ENCODE measurements around the gene ZNF275.
"Not testable (repeated sequence)": the region's sequence is repeated elsewhere in the genome, so short reads cannot be mapped to it uniquely, and the experiment has no call there.

The ZNF275 gene

GRCh38 chrX:153319295-153320046, 14.5 kb upstream of the ZNF275 start:
- DNase-seq, result no peak

DNA sequence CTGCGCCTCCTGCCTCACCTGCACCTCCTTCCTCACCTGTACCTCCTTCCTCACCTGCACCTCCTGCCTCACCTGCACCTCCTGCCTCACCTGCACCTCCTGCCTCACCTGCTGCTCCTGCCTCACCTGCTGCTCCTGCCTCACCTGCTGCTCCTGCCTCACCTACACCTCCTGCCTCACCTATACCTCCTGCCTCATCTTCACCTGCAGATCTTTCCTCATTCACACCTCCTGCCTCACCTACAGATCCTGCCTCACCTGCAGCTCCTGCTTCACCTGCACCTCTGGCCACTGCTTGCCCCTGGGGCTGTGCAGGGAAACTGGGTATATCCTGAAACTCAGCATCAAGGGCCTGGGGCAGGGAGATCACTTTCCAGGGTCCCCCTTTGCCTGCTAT, 13.9 kb upstream of the ZNF275 start:
- not testable (repeated sequence) for DNase-seq

DNA sequence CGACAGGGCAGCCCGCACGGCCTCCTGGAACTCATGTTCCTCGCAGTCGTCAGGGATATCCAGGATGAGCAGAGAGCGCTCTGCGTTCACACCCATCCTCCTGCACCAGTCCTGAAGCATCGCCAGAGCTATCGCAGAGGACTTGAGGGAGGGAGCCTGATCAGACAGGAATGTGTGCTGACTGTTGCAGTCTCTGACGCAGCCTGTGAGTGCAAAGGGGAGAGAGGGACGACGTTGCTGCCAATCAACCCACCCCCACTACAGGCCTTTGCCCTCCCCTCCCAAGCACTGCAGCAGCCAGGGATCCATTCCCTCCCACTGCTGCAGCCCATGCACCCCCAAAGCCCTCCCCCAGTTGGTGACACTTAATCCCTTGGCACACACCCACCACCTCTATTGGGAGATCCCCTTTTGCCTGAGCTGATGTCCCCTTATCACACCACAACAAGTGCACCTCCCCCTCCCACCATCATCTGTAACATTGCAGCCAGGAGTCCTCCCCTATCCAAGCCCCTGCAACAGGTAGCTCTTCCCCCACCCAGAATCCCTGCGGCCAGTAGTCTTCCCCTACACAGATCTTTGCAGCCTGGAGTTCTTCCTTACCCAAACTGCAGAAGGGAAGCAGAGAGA, 13.3 kb upstream of the ZNF275 start:
- DNase-seq, result no peak

DNA sequence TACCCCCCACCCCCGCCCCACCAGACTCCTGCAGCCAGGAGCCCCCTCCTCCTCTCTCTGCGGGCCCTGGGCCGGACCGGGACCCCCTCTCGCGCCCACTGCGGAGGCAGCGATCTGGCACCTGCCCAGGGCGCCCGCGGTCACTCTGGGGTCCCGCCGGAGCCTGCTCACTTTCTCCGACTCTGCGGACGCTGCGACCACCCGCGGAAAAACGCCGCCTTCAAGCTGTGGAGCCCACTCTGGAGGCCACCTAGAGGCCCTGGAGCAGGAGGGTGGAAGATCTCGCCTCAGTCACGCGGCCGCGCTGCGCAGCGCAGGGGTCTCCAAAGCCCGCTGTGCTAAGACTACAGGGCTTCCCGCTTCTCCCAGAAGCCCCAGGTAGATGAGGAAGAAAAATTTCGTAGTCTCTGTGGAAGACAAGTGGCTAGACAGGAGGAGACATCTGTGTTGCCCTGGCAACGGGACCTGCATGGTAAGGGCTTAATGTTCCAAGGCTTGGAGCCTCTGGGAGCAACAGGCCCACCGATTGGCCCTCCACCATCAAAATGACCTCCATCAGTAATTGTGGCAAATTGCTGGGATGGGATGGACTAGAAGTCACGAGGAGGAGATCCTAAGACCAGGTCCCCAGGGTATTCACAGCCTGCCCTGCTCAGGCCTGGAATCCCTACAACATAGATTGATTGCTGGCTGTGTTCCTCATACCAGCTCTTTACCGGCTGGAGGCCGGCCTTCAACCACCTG, 12.4 kb upstream of the ZNF275 start, which contains the start of gene PNMA6F:
PNMA6F (minus strand) TSS at position 387 of the 744 bp plus-strand sequence. CDS start 1,093 bp downstream, outside the sequence.
- DNase-seq, result no peak

GRCh38 chrX:153327561-153327960, 6.4 kb upstream of the ZNF275 start:
- DNase-seq, result no peak

DNA sequence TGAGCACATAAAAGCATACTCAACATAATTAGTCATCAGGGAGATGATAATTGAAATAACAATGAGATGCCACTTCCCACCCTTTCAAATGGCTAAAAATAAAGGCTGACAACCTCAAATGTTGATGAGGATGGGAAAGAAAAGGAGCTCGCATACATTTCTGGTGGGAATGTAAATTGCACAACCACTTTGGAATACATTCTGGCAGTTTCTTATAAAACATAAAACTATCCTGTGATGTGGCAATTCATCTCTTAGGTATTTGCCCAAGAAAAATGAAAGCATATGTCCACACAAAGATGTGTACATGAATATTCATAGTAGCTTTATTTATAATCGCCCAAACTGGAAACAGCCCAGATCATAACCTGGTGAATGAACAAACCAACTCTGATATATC, 687 bp upstream of the ZNF275 start:
- no peak for DNase-seq

- DNase-seq, result peak; percentile 11 to 14
Observed at GRCh38 chrX:153334654-153335295, 822 bp downstream of the ZNF275 start.

- DNase-seq, result peak; percentile 21
Observed at GRCh38 chrX:153336121-153336894, 2.4 kb downstream of the ZNF275 start.

DNA sequence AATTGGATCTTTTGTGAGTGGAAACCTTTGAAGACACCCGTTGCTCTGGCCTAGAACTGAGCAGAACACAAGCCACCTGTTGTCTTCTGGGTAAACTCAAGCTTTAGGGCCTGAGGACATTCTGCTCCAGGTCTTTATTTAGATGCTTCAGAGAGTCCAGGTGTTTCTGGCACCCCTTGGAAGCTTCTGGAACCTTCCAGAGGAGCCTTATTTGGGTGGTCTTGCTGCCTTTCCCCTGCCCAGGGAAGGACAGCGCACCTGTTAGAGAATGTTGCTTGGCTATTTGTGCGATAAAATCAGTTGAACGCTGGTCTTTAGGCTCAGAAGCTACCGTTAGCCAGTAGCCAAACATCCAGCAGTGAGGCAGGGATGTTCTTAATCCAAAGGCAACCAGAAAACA, 3.0 kb downstream of the ZNF275 start:
- no peak for DNase-seq

DNA sequence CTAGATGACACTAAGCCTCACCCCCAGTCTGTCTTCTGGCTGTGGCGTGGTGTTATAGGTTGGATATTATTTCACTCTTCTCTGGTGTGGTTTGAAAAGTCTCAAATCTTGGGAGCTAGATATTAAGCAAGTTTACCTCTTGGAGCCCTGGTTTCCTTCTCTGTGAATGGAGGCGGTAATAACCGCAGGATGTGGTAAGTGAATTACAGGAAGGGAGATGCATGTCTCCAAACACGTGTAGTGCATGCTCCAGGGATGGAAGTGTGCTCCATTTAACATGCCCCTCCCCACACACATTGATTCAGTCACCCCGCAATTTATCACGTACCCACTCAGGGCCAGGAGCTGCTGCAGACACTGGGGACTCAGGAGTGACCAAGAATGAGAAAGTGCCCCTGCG, 4.9 kb downstream of the ZNF275 start:
- DNase-seq, result no peak

DNA sequence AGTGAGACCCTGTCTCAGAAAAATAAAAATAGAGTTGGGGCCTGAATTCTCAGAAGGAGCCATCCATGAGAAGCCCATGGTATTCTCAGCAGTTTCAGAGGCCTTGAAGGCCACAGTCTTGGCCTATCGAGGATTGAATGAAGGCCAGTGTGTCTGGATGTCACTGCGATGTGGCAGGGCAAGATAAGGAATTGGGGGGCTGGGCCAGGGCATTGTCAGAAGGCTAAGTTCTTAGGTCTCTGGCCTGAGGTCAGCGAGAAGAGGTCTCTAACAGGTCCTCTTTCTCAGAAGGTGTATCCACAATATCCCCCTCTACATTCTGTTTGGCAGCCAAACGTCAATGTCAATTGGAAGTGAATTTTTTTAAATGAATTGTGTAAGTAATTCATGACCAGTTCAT, 5.7 kb downstream of the ZNF275 start:
- DNase-seq, result no peak

DNA sequence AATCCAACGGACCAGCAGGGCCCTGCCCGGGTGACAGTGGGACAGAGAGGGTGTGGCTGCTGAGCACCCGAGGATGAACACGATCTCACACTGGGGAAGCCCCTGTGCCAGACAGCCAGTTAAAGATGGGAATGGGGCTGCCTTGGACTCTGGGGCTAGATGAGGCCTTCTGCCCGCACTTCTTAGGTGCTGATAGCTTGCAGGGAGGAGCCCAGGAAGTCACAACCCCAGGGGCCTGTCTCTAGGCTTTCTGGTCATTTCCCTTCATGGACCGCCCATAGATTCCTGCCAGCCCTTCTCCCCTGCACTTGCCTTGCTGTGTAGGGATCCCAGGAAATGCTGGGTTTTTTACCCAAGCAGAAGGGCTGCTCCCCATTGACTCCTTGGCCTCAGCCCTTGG, 6.2 kb downstream of the ZNF275 start:
- no peak for DNase-seq

GRCh38 chrX:153342762-153343558, 9.0 kb downstream of the ZNF275 start:
- no peak for DNase-seq

GRCh38 chrX:153343674-153344073, 9.7 kb downstream of the ZNF275 start:
- no peak for DNase-seq

GRCh38 chrX:153347530-153347929, 13.6 kb downstream of the ZNF275 start:
- DNase-seq, result no peak

GRCh38 chrX:153348421-153348820, 14.5 kb downstream of the ZNF275 start:
- no peak for DNase-seq

DNA sequence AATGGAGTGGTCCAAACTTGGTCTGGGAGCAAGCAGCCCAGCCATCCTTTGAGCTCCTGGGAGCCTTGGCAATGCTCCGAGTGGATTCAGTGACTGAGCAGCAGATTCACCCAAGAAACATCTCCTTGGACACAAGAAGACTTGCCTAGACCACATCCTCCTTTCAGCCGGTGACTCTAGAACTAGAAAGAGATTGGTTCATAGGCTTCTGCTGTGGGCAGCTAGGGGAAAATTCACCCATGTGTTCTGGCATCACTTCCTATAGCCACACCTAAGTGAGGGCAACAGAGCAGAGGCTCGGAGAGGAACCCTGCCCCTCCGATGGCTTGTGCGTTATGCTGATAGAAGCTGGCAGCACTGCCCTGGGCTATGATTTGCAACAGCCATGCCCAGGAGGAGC, 16.0 kb downstream of the ZNF275 start:
- no peak for DNase-seq

DNA sequence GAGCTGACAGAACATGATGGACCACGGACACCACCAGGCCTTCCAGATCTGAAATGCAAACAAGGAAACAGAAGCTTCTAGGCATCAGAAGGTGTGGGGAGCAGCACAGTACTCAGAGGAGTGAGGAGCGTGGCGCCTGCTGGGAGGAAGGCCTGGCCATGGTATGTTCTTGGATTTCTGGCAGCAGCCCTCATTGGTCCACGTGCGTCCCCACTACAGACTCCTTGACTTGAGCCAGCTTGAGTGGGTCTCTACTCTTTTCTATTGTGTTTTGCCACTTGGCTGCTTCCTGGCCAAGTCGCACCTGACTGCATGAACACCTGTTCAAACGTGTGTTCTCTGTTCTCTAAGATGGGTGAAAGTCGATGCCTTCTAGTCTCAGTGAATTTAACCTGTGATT, 18.0 kb downstream of the ZNF275 start:
- no peak for DNase-seq

DNA sequence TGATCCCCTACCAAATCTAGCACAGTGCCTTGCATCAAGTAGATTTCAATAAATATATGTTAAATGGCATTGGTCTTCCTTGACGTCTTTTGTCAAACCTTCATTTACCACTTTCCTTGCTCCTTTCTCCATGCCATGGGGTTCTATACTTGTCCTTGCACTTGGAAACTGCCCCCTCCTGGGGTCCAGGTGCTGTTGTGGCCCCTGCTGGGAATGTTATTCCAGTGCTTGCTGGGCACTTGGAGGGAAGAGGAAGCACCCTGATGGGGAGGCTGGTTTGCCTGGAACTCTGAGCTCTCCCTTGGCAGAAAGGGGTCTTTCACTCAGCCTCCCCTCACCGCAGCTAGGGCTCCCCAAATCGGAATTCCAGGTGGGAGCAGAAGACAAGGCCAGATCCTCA, 18.9 kb downstream of the ZNF275 start:
- no peak for DNase-seq

DNA sequence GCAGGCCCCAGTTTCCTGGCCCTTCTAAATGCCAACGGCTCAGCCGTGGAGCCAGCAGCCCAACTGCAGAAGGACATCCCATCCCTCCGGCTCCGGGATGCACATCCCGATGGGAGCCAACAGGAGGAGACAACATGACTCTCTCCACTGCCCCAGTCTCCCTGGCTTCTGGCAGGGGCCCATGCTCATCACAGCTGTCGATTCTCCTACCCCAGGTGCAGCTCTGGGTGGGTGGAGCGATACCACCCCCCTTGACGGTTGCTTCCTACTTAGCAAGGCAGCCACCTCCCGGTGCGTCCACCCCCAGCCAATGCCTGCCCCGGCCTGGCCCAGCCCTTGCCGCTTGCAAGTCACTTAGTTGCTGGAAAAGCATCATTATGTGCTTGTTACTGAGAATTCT, 19.5 kb downstream of the ZNF275 start:
- DNase-seq, result no peak

DNA sequence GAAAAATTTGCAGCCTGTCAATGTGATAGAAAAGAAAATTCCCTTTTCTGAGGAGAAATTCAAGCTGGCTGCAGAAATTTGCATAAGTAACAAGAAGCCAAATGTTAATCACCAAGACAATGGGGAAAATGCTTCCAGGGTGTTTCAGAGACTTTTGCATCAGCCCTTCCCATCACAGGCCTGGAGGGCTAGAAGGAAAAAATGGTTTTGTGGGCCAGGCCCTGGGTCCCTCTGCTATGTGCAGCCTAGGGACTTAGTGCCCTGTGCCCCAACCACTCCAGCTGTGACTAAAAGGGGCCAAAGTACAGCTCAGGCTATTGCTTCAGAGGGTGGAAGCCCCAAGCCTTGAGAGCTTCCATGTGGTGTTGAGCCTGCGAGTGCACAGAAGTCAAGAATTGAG, 23.9 kb downstream of the ZNF275 start:
- DNase-seq, result no peak

All from activated T-cell treated with anti-CD3 and anti-CD28 coated beads, Interleukin-2, amount 50 U/mL, for 48 hours (primary cell).